Measurements from ENCODE around the gene CDH23.

Gene CDH23

DNA sequence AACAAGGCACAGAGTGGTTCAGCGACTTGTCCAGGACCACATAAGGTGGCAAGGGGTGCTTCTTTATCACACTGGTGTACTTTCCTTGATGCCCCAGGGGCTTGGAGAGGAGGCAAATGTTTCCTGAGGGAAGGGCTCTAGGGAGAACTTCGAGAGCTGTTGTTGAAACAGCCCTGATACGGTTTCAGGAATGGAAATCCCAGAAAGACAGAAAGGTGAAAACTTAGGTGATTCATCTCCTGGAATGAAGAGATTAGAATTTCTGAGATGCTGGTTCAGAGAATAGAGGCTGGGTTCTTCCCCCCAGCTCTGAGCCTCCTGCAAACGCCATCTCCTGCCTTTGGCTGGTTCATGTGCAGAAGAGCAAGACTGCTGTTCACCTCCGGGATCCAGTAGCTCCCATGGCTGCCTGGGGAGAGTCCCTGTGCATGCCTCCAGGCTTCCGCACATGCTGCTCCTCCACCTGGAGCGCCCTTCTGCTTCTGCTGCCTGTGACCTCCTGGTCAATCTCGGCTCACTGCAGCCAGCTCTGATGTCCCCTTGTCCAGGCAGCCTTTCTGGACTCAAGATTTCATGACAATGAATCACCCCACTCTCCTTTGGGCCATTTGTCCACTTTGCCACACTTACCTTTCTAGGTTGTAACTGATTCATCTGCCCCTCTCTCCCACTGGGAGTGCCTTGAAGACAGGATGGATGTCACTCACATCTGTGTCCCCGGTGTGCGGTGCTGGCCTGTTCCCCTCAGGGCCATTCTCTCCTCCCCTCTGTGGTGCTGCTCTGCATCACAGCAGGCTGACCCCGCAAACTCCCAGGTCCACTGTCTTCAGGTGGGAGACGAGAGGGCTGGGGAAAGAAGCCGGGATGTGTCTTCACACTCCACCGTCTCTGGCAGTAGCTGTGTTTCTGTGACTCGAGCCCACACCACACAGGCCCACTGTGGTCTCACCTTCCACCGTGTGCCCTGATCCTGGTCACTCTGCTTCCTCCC, 3.6 kb upstream of the CDH23 start:
- no peak for DNase-seq

DNA sequence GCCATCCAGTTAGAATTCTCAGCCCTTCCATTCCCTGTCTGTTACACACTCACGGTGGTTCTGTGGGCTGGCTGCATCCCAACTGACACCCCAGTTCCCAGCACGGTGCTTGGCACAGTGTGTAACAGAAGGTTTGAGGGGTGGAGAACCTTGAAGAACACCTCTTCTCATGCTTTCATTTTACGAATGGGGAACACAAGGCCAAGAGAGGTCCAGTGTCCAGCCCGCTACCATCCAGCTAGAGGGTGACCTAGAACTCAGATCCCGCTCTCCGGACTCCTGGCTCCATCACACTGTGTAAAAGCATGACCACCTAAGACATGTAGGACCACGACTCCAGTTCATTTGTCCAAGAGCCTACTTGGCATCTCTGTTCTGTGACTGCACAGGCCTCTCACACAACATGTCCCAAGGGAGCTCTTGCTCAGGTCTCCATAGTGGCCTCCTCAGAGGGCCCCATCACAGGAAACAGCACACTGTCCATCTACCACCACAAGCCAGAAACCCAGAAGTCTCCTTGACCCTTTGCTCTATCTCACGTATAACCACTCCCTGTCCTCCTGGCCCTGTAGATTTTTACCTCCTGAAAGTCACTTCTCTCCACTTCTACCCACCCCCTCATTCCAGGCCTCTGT, 2.8 kb upstream of the CDH23 start:
- DNase-seq: no peak

DNA sequence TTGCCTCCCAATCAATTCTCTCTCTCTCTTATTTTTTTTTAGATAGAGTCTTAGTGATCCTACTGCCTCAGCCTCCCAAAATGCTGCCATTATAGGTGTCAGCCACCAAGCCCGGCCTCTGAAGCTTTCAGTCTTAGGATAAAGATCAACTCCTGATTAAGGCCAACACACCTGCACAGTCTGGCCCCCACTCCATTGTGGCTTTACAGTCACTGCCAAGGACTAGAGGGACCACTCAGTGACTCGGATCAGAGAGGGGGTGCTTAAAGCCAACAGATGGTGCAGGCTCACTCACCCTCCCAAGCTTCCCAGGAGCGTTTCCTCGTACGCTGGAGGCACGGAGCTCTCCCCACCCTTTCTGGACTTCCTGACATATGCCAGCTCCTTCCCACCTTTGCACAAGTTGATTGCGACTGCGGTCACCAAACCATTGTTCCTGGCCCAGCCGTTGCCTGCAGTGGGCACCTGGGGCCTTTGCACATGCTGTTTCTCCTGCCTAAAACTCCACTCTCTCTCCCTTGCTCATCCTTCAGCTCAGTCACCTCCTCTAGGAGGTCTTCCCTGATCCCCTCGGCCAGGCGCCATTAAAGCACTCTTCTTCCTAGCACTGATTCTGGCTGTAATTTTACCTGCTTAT, 1.7 kb upstream of the CDH23 start:
- DNase-seq: no peak

DNA sequence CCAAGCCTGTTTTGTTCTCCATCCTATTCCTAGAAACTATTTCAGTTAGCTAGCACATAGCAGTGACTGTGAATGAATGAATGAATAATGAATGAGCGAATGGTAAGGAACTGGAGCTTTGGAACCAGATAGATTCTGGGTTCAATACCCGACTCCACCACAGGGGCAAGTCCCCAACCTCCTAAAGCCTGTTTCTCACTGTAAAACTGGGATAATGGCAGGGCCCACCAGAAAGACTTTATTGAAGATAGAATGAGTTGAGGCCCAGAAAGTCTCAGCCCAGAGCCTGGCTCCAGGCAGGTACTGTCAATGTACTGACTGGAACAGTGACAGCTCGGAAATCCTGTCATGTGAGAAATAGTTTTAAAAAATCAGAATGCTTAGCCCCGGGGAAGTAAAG, 1.1 kb upstream of the CDH23 start:
- DNase-seq: no peak

- DNase-seq: no peak
Observed at GRCh38 chr10:71396084-71396710, 523 bp upstream of the CDH23 start.

DNA sequence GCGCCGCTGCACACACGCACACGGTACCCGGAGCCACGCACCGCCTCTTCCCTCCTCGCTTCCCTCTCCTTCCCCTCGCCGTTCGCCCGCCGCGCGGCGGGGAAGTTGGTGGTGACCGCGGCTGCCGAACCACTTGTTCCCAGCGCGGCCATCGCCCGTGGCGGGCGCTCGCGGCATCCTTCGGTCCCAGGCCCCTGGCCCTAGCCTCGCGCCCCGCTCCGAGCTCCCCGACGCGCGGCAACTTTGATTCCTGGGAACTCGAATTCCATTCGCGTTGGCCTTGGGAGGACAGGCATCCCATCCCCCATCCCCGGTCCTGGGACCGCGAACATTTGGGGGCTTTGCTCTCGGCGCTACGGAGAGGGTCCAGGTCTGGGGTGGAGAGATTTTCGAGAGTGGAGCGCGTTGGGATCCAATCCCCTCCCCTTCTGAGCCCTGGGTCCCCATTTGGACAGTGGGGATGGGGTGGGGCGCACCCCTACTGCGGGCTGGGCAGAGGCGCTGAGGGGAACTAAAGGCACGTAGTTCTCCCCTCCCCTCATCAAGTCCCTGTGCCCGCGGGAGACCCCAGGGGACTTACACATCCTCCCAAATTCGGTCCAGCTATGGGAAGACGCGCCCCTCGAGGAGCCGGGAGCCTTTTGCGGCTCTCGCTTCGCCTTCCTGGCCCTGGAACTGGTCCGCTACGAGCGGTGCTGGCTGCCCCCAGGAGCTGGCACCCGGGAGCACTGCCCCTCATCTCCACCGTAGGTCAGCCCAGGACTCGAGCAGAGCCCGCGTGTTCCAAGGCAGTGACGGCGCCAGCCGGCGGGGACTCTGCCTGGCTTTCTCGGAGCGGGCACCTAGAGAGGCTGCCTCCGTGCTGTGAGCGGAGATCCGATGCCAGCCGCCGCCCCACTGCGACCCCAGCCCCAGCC, 834 bp downstream of the CDH23 start:
- DNase-seq: no peak

GRCh38 chr10:71398976-71399375, 2.3 kb downstream of the CDH23 start:
- DNase-seq: no peak

DNA sequence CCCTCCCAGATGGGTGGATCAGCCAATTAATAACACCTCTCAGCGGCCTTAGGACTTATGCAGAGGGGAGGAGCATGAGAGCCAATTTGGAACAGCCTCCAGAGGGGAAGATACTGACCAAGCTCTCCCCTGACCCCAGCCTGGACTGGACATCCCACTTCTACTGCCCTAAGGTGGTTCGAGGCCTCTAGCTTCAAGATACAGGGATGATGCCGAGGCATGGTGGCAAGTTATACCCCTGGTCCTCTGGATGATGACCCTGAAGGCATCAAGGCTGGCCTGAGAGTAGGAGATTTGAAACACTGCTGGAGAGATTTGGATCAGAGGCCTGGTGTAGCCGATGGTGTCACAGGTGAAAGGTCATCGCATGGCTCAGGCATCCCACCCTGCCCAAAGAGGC, 3.2 kb downstream of the CDH23 start:
- DNase-seq: no peak

DNA sequence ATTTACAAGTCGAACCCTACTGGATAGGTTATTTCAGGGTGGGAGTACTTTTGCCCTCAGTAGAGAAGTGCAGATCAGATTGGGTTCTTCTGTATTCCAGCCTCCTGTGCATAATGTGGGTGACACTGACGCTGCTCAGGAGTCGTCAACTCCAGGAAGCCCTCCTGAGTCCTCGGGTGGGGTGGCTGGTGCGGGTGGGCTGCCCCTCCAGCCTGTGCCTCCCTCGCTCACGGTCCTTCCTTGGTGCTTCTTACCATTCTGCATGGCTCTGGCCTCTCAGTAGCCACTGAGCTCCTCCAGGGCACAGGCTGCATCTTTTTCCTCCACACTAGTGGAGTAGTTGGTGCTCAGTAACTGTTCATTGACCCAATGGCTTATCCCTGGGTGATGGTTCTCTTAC, 4.3 kb downstream of the CDH23 start:
- DNase-seq: no peak

GRCh38 chr10:71402005-71402404, 5.3 kb downstream of the CDH23 start:
- DNase-seq: no peak

- no peak for DNase-seq
Observed at GRCh38 chr10:71404503-71405295, 8.0 kb downstream of the CDH23 start.

GRCh38 chr10:71406878-71407277, 10.2 kb downstream of the CDH23 start:
- no peak for DNase-seq

- no peak for DNase-seq
Observed at GRCh38 chr10:71408436-71409225, 11.9 kb downstream of the CDH23 start.

GRCh38 chr10:71409516-71410104, 12.9 kb downstream of the CDH23 start:
- DNase-seq: no peak

GRCh38 chr10:71413581-71413980, 16.9 kb downstream of the CDH23 start:
- no peak for DNase-seq

- DNase-seq: no peak
Observed at GRCh38 chr10:71414359-71414758, 17.6 kb downstream of the CDH23 start.

GRCh38 chr10:71419002-71419540, 22.4 kb downstream of the CDH23 start:
- DNase-seq: no peak

DNA sequence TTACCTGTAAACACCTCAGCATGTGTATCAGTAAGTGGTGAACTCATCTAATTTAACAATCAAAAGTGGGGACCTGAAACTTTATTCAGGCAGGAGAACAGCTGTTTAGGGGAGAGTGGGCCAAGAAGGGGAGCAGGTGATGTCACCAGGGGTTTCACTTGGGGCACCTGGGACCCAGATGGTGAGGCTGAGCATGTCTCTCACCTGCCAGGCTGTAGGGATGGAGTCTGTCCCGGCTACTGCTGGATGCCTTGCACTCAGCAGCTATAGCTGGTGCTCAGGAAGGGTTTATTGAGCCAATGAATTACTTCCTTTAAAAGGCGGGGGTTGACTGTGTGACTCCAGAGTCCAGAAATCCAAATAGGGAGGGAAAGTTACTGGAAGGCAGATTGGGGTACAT, 23.0 kb downstream of the CDH23 start:
- no peak for DNase-seq

GRCh38 chr10:71421075-71421434, 24.3 kb downstream of the CDH23 start:
- no peak for DNase-seq

- DNase-seq: no peak
Observed at GRCh38 chr10:71423250-71423649, 26.5 kb downstream of the CDH23 start.

Data from cerebellar nuclear complex (tissue), 1 donor.